Mesendoderm (in vitro differentiated cells): Measurements from ENCODE around the gene ST6GALNAC2.
A peak's percentile ranks its signal among the peaks of the same experiment; 100 is the strongest.

ENCODE experiments used
- DNase-seq: peaks from one replicate; pipeline ENCODE4 v3.0.0; 2013
- H2AK5ac ChIP-seq: 2 replicates; pipeline ENCODE4 v1.6.1; 2013; ENCODE audit warnings: low read length, inconsistent platforms
- H2BK120ac ChIP-seq: 2 replicates; pipeline ENCODE4 v1.6.1; 2013; ENCODE audit warnings: low read depth, mild to moderate bottlenecking, low read length, moderate library complexity, mixed read lengths
- H2BK15ac ChIP-seq: replicated peaks from 2 replicates; pipeline ENCODE4 v1.6.1; 2013; ENCODE audit warnings: low read depth, mild to moderate bottlenecking, moderate library complexity
- H2BK5ac ChIP-seq: 2 replicates; pipeline ENCODE4 v1.6.1; 2013; ENCODE audit warnings: low read length, inconsistent platforms
- H3K18ac ChIP-seq: 2 replicates; pipeline ENCODE4 v1.6.1; 2013; ENCODE audit warnings: mild to moderate bottlenecking, low read length, mixed read lengths
- H3K23ac ChIP-seq: one replicate; pipeline ENCODE4 v1.6.1; 2013; ENCODE audit warnings: low read length
- H3K27ac ChIP-seq: 2 replicates; pipeline ENCODE4 v1.5.1; 2013; ENCODE audit warnings: low read depth, mild to moderate bottlenecking, inconsistent platforms, low read length, moderate library complexity
- H3K27me3 ChIP-seq: 2 replicates; pipeline ENCODE4 v1.6.1; 2013; ENCODE audit warnings: low read length, control low read depth, mild to moderate bottlenecking, inconsistent platforms; ENCODE audit not compliant: insufficient read depth, poor library complexity
- H3K36me3 ChIP-seq: 2 replicates; pipeline ENCODE4 v1.6.1; 2013; ENCODE audit warnings: low read length, inconsistent platforms; ENCODE audit not compliant: control insufficient read depth, insufficient read depth
- H3K4ac ChIP-seq: one replicate; pipeline ENCODE4 v1.6.1; 2013; ENCODE audit warnings: low read depth, mild to moderate bottlenecking, low read length, moderate library complexity
- H3K4me1 ChIP-seq: 2 replicates; pipeline ENCODE4 v1.6.1; 2013; ENCODE audit warnings: low read depth, low read length, inconsistent platforms; ENCODE audit not compliant: control insufficient read depth
- H3K4me2 ChIP-seq: 2 replicates; pipeline ENCODE4 v1.6.1; 2013; ENCODE audit warnings: low read length
- H3K4me3 ChIP-seq: 2 replicates; pipeline ENCODE4 v1.5.1; 2013; ENCODE audit warnings: mild to moderate bottlenecking, low read length
- H3K56ac ChIP-seq: one replicate; pipeline ENCODE4 v1.6.1; 2013; ENCODE audit warnings: low read length
- H3K79me1 ChIP-seq: 2 replicates; pipeline ENCODE4 v1.6.1; 2013; ENCODE audit warnings: low read length, inconsistent platforms
- H3K79me2 ChIP-seq: 2 replicates; pipeline ENCODE4 v1.6.1; 2013; ENCODE audit warnings: mild to moderate bottlenecking, low read length; ENCODE audit not compliant: control insufficient read depth, insufficient read depth
- H3K9ac ChIP-seq: 2 replicates; pipeline ENCODE4 v1.6.1; 2013; ENCODE audit warnings: low read length, inconsistent platforms
- H4K5ac ChIP-seq: one replicate; pipeline ENCODE4 v1.6.1; 2013; ENCODE audit warnings: low read length
- H4K8ac ChIP-seq: one replicate; pipeline ENCODE4 v1.6.1; 2013; ENCODE audit warnings: low read depth, mild to moderate bottlenecking, control low read depth, low read length, moderate library complexity
- WGBS: extraction: QIAGEN DNeasy Blood & Tissue Kit; methylation state at CpG from one replicate; pipeline ENCODE4 v1.1.7; 2013; ENCODE audit warnings: low lambda C conversion rate, missing lambda C conversion rate; ENCODE audit not compliant: insufficient coverage; ENCODE audit errors: extremely low coverage; 5-methylcytosine and 5-hydroxymethylcytosine counted together

The ST6GALNAC2 gene

DNA sequence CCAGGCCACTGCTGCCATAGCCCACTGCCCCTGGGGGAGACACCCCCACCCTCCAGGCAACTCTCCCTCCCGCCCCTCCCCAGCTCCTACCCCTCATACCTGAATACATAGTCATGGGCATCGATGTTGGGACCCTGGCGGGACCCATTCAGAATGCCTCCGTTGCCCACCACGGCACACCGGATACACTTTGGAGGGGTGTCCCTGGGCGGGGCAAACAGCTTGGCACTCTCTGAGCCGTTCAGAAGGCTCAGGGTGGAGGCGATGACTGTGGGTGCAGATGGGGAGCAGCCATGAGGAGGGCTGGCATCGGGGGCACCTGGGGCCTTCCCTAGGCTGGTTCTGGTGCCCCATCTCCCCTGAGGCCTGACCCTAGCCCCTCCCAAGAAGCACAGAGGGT lies 12.6 kb downstream of the ST6GALNAC2 start:
- Histone ChIP-seq H3K4ac (no peak overlapping the region), H3K27ac (no peak overlapping the region), H3K18ac (no peak overlapping the region), H3K4me2 (no peak overlapping the region), H3K56ac (no peak overlapping the region), H2BK5ac (no peak overlapping the region), H3K4me3 (no peak overlapping the region), H3K79me2 (no peaks in the 10 kb centered on the region), H3K4me1 (peaks cover 3% of the 10 kb centered on the region), H3K27me3 (no peaks in the 10 kb centered on the region), H2BK120ac (no peak overlapping the region), H3K79me1 (no peaks in the 10 kb centered on the region), H4K5ac (no peak overlapping the region), H2AK5ac (no peak overlapping the region), H4K8ac (no peak overlapping the region), H3K9ac (no peak overlapping the region), H3K36me3 (no peaks in the 10 kb centered on the region), H2BK15ac (no peak overlapping the region), H3K23ac (no peak overlapping the region)
- WGBS = no CpG with 5 or more reads among the region's 10 CpGs
- DNase-seq = no peak

DNA sequence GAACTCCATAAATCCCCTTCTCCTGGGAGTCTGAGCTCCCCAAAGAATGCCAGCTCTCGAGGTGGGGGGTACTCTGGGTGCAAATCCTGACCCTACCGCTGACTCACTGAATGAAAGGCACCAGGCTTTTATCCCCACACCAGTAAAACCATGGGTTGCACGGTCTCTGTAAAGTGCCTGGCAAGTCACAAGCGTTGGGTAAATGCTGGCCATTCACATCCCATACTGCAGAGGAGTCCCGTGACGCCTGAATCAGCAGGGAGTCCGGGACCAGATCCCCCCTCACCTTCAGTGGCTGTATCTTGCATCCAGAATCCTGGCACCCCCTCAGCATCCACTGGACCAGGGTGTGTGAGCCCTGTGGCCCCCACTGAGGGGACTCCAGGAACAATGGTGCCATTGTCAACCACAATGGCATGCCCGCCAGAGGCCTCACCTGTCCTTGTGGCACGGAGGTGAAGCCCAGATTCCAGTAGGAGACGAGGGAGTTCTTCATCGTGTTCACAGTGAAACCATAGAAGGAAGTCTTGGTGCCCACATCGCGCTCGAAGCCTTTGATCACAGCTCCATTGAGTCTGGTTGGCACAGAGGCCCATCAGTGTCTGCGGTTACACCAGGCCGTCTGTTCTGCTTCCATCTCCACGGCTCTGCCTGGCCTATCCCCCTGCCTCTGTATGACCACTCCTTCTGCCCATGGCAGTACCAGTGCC lies 13.3 kb downstream of the ST6GALNAC2 start:
- no peak overlapping the region for H2BK120ac ChIP-seq
- H3K23ac ChIP-seq = no peak overlapping the region
- H3K56ac ChIP-seq = no peak overlapping the region
- no CpG with 5 or more reads among the region's 17 CpGs for WGBS
- no peak overlapping the region for H2BK15ac ChIP-seq
- H3K4me3 ChIP-seq = no peak overlapping the region
- H3K4me1 ChIP-seq = peaks cover 3% of the 10 kb centered on the region
- no peak overlapping the region for H3K4me2 ChIP-seq
- no peak overlapping the region for H4K5ac ChIP-seq
- H3K18ac ChIP-seq = no peak overlapping the region
- H2BK5ac ChIP-seq = no peak overlapping the region
- no peak overlapping the region for H4K8ac ChIP-seq
- H3K27ac ChIP-seq = no peak overlapping the region
- no peak overlapping the region for H2AK5ac ChIP-seq
- no peak overlapping the region for H3K9ac ChIP-seq
- no peak overlapping the region for H3K4ac ChIP-seq
- H3K79me2 ChIP-seq = no peaks in the 10 kb centered on the region
- DNase-seq = no peak
- H3K27me3 ChIP-seq = no peaks in the 10 kb centered on the region
- H3K79me1 ChIP-seq = no peaks in the 10 kb centered on the region
- no peaks in the 10 kb centered on the region for H3K36me3 ChIP-seq

DNA sequence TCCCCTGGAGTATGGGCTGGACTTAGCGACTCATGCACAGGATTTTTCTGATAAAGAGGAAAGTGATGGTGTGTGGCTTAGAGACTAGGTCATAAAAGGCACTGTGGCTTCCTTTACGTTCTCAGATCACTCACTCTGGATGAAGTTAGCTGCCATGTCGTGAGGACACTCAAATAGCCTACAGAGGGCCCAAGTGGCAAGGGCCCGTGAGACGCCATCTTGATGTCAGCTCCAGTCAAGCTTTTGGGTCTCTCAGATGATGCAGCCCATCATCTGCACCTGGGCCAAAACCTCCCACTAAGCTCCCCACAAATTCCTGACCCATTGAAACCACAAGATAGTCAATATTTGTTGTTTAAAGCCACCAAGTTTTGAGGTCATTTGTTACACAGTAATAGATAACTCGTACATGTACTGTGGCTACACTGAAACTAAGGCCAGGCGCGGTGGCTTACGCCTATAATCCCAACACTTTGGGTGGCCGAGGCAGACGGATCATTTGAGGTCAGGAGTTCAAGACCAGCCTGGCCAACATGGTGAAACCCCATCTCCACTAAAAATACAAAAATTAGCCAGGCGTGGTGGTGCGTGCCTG lies 14.7 kb downstream of the ST6GALNAC2 start:
- no peak overlapping the region for H2BK120ac ChIP-seq
- H3K27me3 ChIP-seq = no peaks in the 10 kb centered on the region
- no peak overlapping the region for H2BK15ac ChIP-seq
- H4K8ac ChIP-seq = no peak overlapping the region
- H3K79me1 ChIP-seq = peaks cover 2% of the 10 kb centered on the region
- H4K5ac ChIP-seq = no peak overlapping the region
- no peak overlapping the region for H3K4ac ChIP-seq
- no peak overlapping the region for H2BK5ac ChIP-seq
- H3K4me3 ChIP-seq = no peak overlapping the region
- WGBS = no CpG with 5 or more reads among the region's 13 CpGs
- no peaks in the 10 kb centered on the region for H3K79me2 ChIP-seq
- no peak overlapping the region for H3K27ac ChIP-seq
- H3K56ac ChIP-seq = no peak overlapping the region
- no peak overlapping the region for H2AK5ac ChIP-seq
- no peak overlapping the region for H3K9ac ChIP-seq
- no peak overlapping the region for H3K4me2 ChIP-seq
- no peak for DNase-seq
- peaks cover 3% of the 10 kb centered on the region for H3K4me1 ChIP-seq
- no peak overlapping the region for H3K18ac ChIP-seq
- no peaks in the 10 kb centered on the region for H3K36me3 ChIP-seq
- H3K23ac ChIP-seq = no peak overlapping the region

DNA sequence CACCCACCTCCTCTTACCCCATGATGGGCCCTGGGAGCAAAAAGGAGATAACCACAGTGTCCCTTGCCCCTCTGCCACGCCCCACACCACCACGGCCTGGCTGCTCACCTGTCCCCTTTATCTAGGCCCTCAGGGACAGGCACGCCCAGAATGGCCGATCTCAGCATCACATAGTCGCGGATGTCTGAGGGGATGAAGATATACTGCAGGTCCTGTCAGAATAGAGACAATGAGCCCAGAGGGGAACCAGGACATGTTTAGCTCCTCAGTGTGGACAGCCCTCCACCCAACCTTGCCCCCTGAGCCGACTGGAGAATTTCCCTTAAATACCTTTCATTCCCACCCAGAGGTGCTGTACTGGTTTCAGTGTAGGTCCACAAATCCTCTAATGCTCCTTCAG lies 15.2 kb downstream of the ST6GALNAC2 start:
- Histone ChIP-seq H3K4me1 (peaks cover 3% of the 10 kb centered on the region), H2AK5ac (no peak overlapping the region), H3K36me3 (no peaks in the 10 kb centered on the region), H3K27ac (no peak overlapping the region), H3K23ac (no peak overlapping the region), H4K8ac (no peak overlapping the region), H3K27me3 (no peaks in the 10 kb centered on the region), H2BK120ac (no peak overlapping the region), H4K5ac (no peak overlapping the region), H3K18ac (no peak overlapping the region), H3K4ac (no peak overlapping the region), H3K79me2 (no peaks in the 10 kb centered on the region), H3K56ac (no peak overlapping the region), H3K4me2 (no peak overlapping the region), H2BK5ac (no peak overlapping the region), H2BK15ac (no peak overlapping the region), H3K9ac (no peak overlapping the region), H3K4me3 (no peak overlapping the region), H3K79me1 (peaks cover 2% of the 10 kb centered on the region)
- no CpG with 5 or more reads among the region's 7 CpGs for WGBS
- DNase-seq = no peak

DNA sequence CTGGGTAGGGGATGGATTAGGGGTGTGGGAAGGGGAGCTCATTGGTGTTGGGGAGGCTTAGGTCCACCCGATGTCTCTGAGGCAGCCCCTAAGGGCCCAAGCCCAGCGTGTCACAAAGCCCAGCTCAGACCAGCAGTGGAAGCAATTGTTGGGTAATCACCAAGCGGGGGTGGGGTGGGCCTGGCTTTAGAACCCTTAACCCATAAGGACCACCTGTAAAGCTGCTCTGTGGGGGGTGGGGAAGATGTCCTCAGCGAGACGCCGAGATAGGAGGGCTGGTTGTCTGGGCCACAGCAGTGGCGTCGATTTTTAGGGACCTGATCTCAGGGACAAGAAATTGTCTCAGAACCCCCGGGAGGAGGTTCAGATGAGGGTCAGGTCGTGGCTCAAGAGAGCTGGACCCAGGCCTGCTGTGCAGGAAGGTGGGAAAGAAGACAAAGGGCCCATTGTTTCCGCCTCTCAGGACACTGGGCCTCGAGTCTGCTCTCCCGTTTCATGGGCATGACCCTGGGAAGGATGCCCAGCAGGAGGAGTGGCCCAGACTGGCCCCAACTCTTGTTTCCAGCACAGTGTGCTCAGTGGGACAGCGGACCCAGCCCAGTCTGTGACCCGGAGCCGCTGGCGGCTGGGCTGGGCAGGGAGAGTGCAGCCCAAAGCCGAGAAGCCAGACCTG lies 15.9 kb downstream of the ST6GALNAC2 start:
- Histone ChIP-seq H4K8ac (no peak overlapping the region), H3K23ac (no peak overlapping the region), H3K18ac (no peak overlapping the region), H3K9ac (no peak overlapping the region), H2AK5ac (no peak overlapping the region), H3K4me1 (peaks cover 3% of the 10 kb centered on the region), H3K79me1 (peaks cover 2% of the 10 kb centered on the region), H2BK120ac (no peak overlapping the region), H3K4ac (no peak overlapping the region), H2BK5ac (no peak overlapping the region), H3K4me3 (no peak overlapping the region), H3K79me2 (no peaks in the 10 kb centered on the region), H4K5ac (no peak overlapping the region), H3K56ac (no peak overlapping the region), H2BK15ac (no peak overlapping the region), H3K27ac (no peak overlapping the region), H3K4me2 (no peak overlapping the region), H3K36me3 (peaks cover 2% of the 10 kb centered on the region), H3K27me3 (no peaks in the 10 kb centered on the region)
- WGBS = no CpG with 5 or more reads among the region's 18 CpGs
- DNase-seq = peak; percentile 23
